SU-DHL-6 (cell line): ENCODE data around the gene HECTD2.
"Not testable (repeated sequence)": the region's sequence is repeated elsewhere in the genome, so short reads cannot be mapped to it uniquely, and the experiment has no call there.

Experiments
- H2AFZ ChIP-seq: fragments of 200-600 bp; sonication (generic); 2 replicates; pipeline ENCODE4 v1.6.1; 2014; ENCODE audit warnings: low read depth, mild to moderate bottlenecking, moderate library complexity, mixed read lengths, antibody characterized with exemption, low read length; ENCODE audit not compliant: severe bottlenecking
- H3F3A ChIP-seq: fragments of 200-600 bp; shearing (Covaris generic); 2 replicates; pipeline ENCODE4 v1.6.0; 2016; ENCODE audit warnings: antibody characterized with exemption, mild to moderate bottlenecking; ENCODE audit not compliant: insufficient read depth
- H3K27ac ChIP-seq: fragments of 200-600 bp; sonication (generic); 2 replicates; pipeline ENCODE4 v1.5.1; 2016; ENCODE audit warnings: low read depth, mild to moderate bottlenecking, low read length, moderate library complexity, mixed read lengths
- H3K27me3 ChIP-seq: fragments of 200-600 bp; sonication (generic), shearing (Covaris generic); 2 replicates; pipeline ENCODE4 v1.6.0; 2014; ENCODE audit warnings: mild to moderate bottlenecking, low read length
- H3K36me3 ChIP-seq: fragments of 200-600 bp; sonication (generic); 2 replicates; pipeline ENCODE4 v1.6.1; 2014; ENCODE audit warnings: mild to moderate bottlenecking, low read length, mixed read lengths
- H3K4me2 ChIP-seq: fragments of 300-600, 200-600 bp; shearing (Covaris generic), sonication (generic); 2 replicates; pipeline ENCODE4 v1.6.0; 2014; ENCODE audit warnings: low read length, low read depth, mild to moderate bottlenecking; ENCODE audit not compliant: poor library complexity, severe bottlenecking
- H3K4me3 ChIP-seq: fragments of 200-600 bp; sonication (generic); 2 replicates; pipeline ENCODE4 v1.5.1; 2014; ENCODE audit warnings: antibody characterized with exemption, low read length, mild to moderate bottlenecking, mixed read lengths; ENCODE audit not compliant: insufficient read depth, poor library complexity, severe bottlenecking
- H3K79me2 ChIP-seq: fragments of 200-600 bp; sonication (generic); 2 replicates; pipeline ENCODE4 v1.6.1; 2014; ENCODE audit warnings: mild to moderate bottlenecking, low read length, moderate library complexity; ENCODE audit not compliant: insufficient read depth
- H3K9ac ChIP-seq: fragments of 200-600 bp; sonication (generic); 2 replicates; pipeline ENCODE4 v1.7.0; 2014; ENCODE audit warnings: mild to moderate bottlenecking, low read length
- H3K9me2 ChIP-seq: fragments of 200-600 bp; sonication (generic); replicated peaks from 2 replicates; pipeline ENCODE4 v1.6.1; 2014; ENCODE audit warnings: low read length; ENCODE audit not compliant: insufficient read depth
- H3K9me3 ChIP-seq: fragments of 200-600 bp; sonication (generic); 2 replicates; pipeline ENCODE4 v1.6.1; 2014; ENCODE audit warnings: low read length, mixed read lengths; ENCODE audit not compliant: insufficient read depth
- H4K20me1 ChIP-seq: fragments of 200-600 bp; sonication (generic); 2 replicates; pipeline ENCODE4 v1.6.1; 2014; ENCODE audit warnings: low read depth, mild to moderate bottlenecking, antibody characterized with exemption, low read length, moderate library complexity, mixed read lengths
- CTCF ChIP-seq: fragments of 200-600 bp; sonication (generic); IDR thresholded peaks from one replicate; pipeline ENCODE4 v1.5.1; 2017; ENCODE audit warnings: antibody characterized with exemption, mild to moderate bottlenecking, low read length, moderate library complexity; ENCODE audit not compliant: insufficient read depth, poor library complexity, severe bottlenecking
- EZH2phosphoT487 ChIP-seq: fragments of 200-600 bp; sonication (generic), shearing (Covaris generic); conservative IDR thresholded peaks from 2 replicates; pipeline ENCODE4 v1.6.1; 2018; ENCODE audit warnings: mild to moderate bottlenecking, antibody characterized with exemption, low read length, moderate library complexity, mixed read lengths

The HECTD2 gene

GRCh38 chr10:91558473-91558872 is 148.3 kb downstream of the HECTD2 start:
- H3K4me2 ChIP-seq = no peak overlapping the region
- no peaks in the 10 kb centered on the region for H3K36me3 ChIP-seq
- H3F3A ChIP-seq = no peaks in the 10 kb centered on the region
- H3K27me3 ChIP-seq = no peaks in the 10 kb centered on the region
- no peaks in the 10 kb centered on the region for H4K20me1 ChIP-seq
- no peak overlapping the region for H2AFZ ChIP-seq
- no peaks in the 10 kb centered on the region for H3K9me2 ChIP-seq
- H3K4me3 ChIP-seq = no peak overlapping the region
- H3K27ac ChIP-seq = no peak overlapping the region
- no peaks in the 10 kb centered on the region for H3K79me2 ChIP-seq
- H3K9me3 ChIP-seq = no peaks in the 10 kb centered on the region
- H3K9ac ChIP-seq = no peak overlapping the region
- TF ChIP-seq EZH2phosphoT487 (no peak), CTCF (no peak)

- H2AFZ ChIP-seq = no peak overlapping the region
- no peaks in the 10 kb centered on the region for H4K20me1 ChIP-seq
- no peaks in the 10 kb centered on the region for H3K36me3 ChIP-seq
- H3K9me3 ChIP-seq = no peaks in the 10 kb centered on the region
- no peaks in the 10 kb centered on the region for H3K27me3 ChIP-seq
- no peaks in the 10 kb centered on the region for H3F3A ChIP-seq
- no peak overlapping the region for H3K27ac ChIP-seq
- H3K9ac ChIP-seq = no peak overlapping the region
- no peaks in the 10 kb centered on the region for H3K79me2 ChIP-seq
- H3K4me3 ChIP-seq = no peak overlapping the region
- TF ChIP-seq EZH2phosphoT487 (no peak), CTCF (no peak)
- H3K4me2 ChIP-seq = no peak overlapping the region
- no peaks in the 10 kb centered on the region for H3K9me2 ChIP-seq
Observed at GRCh38 chr10:91559169-91559568, 149.0 kb downstream of the HECTD2 start.

- no peaks in the 10 kb centered on the region for H3K36me3 ChIP-seq
- H3K79me2 ChIP-seq = no peaks in the 10 kb centered on the region
- no peaks in the 10 kb centered on the region for H3K9me2 ChIP-seq
- H3K4me2 ChIP-seq = no peak overlapping the region
- H3K27me3 ChIP-seq = no peaks in the 10 kb centered on the region
- no peak overlapping the region for H3K9ac ChIP-seq
- no peak for TF ChIP-seq EZH2phosphoT487
- no peak for TF ChIP-seq CTCF
- no peaks in the 10 kb centered on the region for H3K9me3 ChIP-seq
- H3K27ac ChIP-seq = no peak overlapping the region
- H3F3A ChIP-seq = no peaks in the 10 kb centered on the region
- H4K20me1 ChIP-seq = no peaks in the 10 kb centered on the region
- no peak overlapping the region for H3K4me3 ChIP-seq
- no peak overlapping the region for H2AFZ ChIP-seq
Observed at GRCh38 chr10:91559750-91560149, 149.6 kb downstream of the HECTD2 start.

- H3K79me2 ChIP-seq, H3K9me2 ChIP-seq, H3K27ac ChIP-seq, H3K9ac ChIP-seq, H3K9me3 ChIP-seq, H3K27me3 ChIP-seq, H3K4me3 ChIP-seq, H4K20me1 ChIP-seq, H2AFZ ChIP-seq, H3F3A ChIP-seq, H3K36me3 ChIP-seq, H3K4me2 ChIP-seq: not testable (repeated sequence)
Observed at GRCh38 chr10:91560827-91561226, 150.7 kb downstream of the HECTD2 start.
